Measurements from ENCODE around the gene SNX5.

The SNX5 gene

DNA sequence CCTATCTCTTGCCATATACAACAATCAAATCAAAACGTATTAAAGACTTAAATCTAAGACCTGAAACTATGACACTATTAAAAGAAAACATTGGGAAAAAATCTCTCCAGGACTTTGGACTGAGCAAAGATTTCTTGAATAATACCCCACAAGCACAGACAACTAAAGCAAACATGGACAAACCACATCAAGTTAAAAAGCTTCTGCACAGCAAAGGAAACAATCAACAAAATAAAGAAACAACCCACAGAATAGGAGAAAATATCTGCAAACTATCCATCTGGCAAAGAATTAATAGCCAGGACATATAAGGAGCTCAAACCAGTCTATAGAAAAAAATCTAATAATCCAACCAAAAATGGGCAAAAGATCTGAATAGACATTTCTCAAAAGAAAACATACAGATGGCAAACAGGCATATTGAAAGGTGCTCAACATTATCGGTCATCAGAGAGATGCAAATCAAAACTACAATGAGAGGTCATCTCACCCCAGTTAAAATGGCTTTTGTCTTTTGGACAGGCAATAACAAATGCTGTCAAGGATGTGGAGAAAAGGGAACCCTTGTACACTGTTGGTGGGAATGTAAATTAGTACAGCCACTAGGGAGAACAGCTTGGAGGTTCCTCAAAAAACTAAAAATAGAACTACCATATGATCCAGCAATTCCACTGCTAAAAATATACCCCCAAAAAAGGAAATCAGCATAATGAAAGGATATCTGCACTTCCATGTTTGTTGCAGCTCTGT lies 76.2 kb downstream of the SNX5 start:
- Mint-ChIP-seq H3K36me3 (ENCODE audit: low read depth) (no peaks in the 10 kb centered on the region), H3K4me3 (no peak overlapping the region), H3K9me3 (peaks cover 8% of the 10 kb centered on the region), H3K4me1 (ENCODE audit: low read depth) (peaks cover 17% of the 10 kb centered on the region), H3K27ac (no peak overlapping the region), H3K27me3 (peaks cover 33% of the 10 kb centered on the region)
- no peak for DNase-seq
